GM12878 (cell line): ENCODE data around the gene HOXB6. TPM values are rescaled to one million over a fixed set of nuclear protein-coding genes. Genes with fewer than 3 reads are reported as not detected.

Experiments used
- ATAC-seq: fragments of 200-7000 bp; cut with Tn5 transposase; 3 replicates; pipeline ENCODE4 v1.9.1; 2020; ENCODE audit warnings: mild to moderate bottlenecking, moderate library complexity
- BruUV-seq: library from RNA; stranded (reverse); fragments of 400-500 nt; replicated peaks from 2 replicates; lab custom pipeline; 2021; lab: Mats Ljungman, UMichigan
- CTCF ChIA-PET: fragments of 300-600 bp; sonication (Branson Sonifier 250); formaldehyde crosslinking; extraction: SDS; loops from one replicate; lab custom pipeline; 2021; ENCODE audit warnings: inconsistent platforms; lab: Yijun Ruan, JAX
- POLR2A ChIA-PET: fragments of 350-600 bp; formaldehyde crosslinking; extraction: SDS; loops from one replicate; lab custom pipeline; 2021; ENCODE audit warnings: inconsistent platforms; lab: Charles Lee
- RAD21 ChIA-PET: fragments of 300-600 bp; sonication (Branson Sonifier 250); formaldehyde crosslinking; loops from one replicate; lab custom pipeline; 2023; ENCODE audit warnings: antibody characterized with exemption; ENCODE audit not compliant: unreplicated experiment; lab: Charles Lee
- SMC1A ChIA-PET: fragments of 300-600 bp; sonication (Branson Sonifier 250); formaldehyde crosslinking; loops from one replicate; lab custom pipeline; 2023; ENCODE audit not compliant: unreplicated experiment, uncharacterized antibody; lab: Charles Lee
- DNase-seq: peaks from one replicate; pipeline ENCODE4 v3.0.0-alpha.2; 2011; ENCODE audit warnings: low read depth, low spot score
- FAIRE-seq: peaks from 3 replicates; lab custom pipeline; 2011; peaks lifted over from hg19 to GRCh38; lab: Jason Lieb, UNC
- H2AFZ ChIP-seq: 2 replicates; pipeline ENCODE4 v1.6.0; 2011; ENCODE audit warnings: low read depth, low read length, control low read depth; ENCODE audit not compliant: control insufficient read depth
- H3K27ac ChIP-seq: 2 replicates; pipeline ENCODE4 v1.5.1; 2011; ENCODE audit warnings: control low read depth; ENCODE audit not compliant: control insufficient read depth, insufficient read depth
- H3K27me3 ChIP-seq, 2 experiments: replicated peaks in 1 of 2; 2 replicates each; pipeline versions ENCODE4 v1.6.0 to v1.6.1; 2011; ENCODE audit warnings: low read length in 1 of 2; ENCODE audit not compliant: control insufficient read depth in 2 of 2, insufficient read depth in 2 of 2
- H3K36me3 ChIP-seq, 2 experiments: 2 replicates each; pipeline ENCODE4 v1.5.1; 2011; ENCODE audit warnings: low read length in 1 of 2; ENCODE audit not compliant: control insufficient read depth in 2 of 2, insufficient read depth in 2 of 2
- H3K4me1 ChIP-seq: 2 replicates; pipeline ENCODE4 v1.6.1; 2011; ENCODE audit warnings: mild to moderate bottlenecking, low read length, moderate library complexity, mixed read lengths; ENCODE audit not compliant: control insufficient read depth, insufficient read depth
- H3K4me2 ChIP-seq: 2 replicates; pipeline ENCODE4 v1.6.0; 2011; ENCODE audit warnings: control low read depth; ENCODE audit not compliant: control insufficient read depth, insufficient read depth
- H3K4me3 ChIP-seq: fragments of 200-600 bp; sonication (generic); 2 replicates; pipeline ENCODE4 v1.5.1; 2016
- H3K79me2 ChIP-seq: 2 replicates; pipeline ENCODE4 v1.6.0; 2011; ENCODE audit warnings: low read length; ENCODE audit not compliant: control insufficient read depth, insufficient read depth
- H3K9ac ChIP-seq: 2 replicates; pipeline ENCODE4 v1.8.0; 2011; ENCODE audit warnings: low read length, control low read depth, mixed read lengths; ENCODE audit not compliant: control insufficient read depth, insufficient read depth
- H3K9me3 ChIP-seq: replicated peaks from 3 replicates; pipeline ENCODE4 v1.5.1; 2011; ENCODE audit warnings: mild to moderate bottlenecking, low read length; ENCODE audit not compliant: control insufficient read depth, insufficient read depth
- H4K20me1 ChIP-seq: 2 replicates; pipeline ENCODE4 v1.6.0; 2011; ENCODE audit not compliant: control insufficient read depth, insufficient read depth
- ATF7 ChIP-seq: fragments of 450-650 bp; IDR thresholded peaks from 2 replicates; pipeline ENCODE4 v1.6.1; 2016; ENCODE audit warnings: low read depth, mild to moderate bottlenecking
- CBX3 ChIP-seq: fragments of 200-600 bp; sonication (generic); IDR thresholded peaks from 2 replicates; pipeline ENCODE4 v1.6.1; 2016; ENCODE audit warnings: low read depth, borderline replicate concordance
- CTCF ChIP-seq, 3 experiments: IDR thresholded peaks in 2 of 3; conservative IDR thresholded peaks in 1 of 3; 2 replicates each; pipeline ENCODE4 v1.5.1; 2011; ENCODE audit warnings: low read depth in 3 of 3, low read length in 3 of 3, mild to moderate bottlenecking in 3 of 3, control low read depth in 2 of 3, moderate library complexity in 2 of 3, inconsistent platforms in 1 of 3, mixed read lengths in 1 of 3; ENCODE audit not compliant: control insufficient read depth in 2 of 3, insufficient read depth in 1 of 3; ENCODE audit errors: extremely low read depth in 1 of 3
- HSF1 ChIP-seq: fragments of 150-350 bp; IDR thresholded peaks from 2 replicates; pipeline ENCODE4 v1.6.1; 2014; ENCODE audit warnings: mild to moderate bottlenecking, low read depth, low read length
- LARP7 ChIP-seq: fragments of 450-650 bp; IDR thresholded peaks from 2 replicates; pipeline ENCODE4 v1.6.1; 2017; ENCODE audit warnings: mild to moderate bottlenecking
- MLLT1 ChIP-seq: fragments of 450-650 bp; IDR thresholded peaks from 2 replicates; pipeline ENCODE4 v1.6.1; 2016; ENCODE audit warnings: mild to moderate bottlenecking
- MYB ChIP-seq: fragments of 150-350 bp; IDR thresholded peaks from 2 replicates; pipeline ENCODE4 v1.6.1; 2014; ENCODE audit warnings: mild to moderate bottlenecking, low read depth, low read length, borderline replicate concordance
- MYC ChIP-seq: IDR thresholded peaks from 2 replicates; pipeline ENCODE4 v1.6.1; 2011; ENCODE audit warnings: mild to moderate bottlenecking, low read length, moderate library complexity, inconsistent platforms; ENCODE audit not compliant: insufficient read depth, insufficient replicate concordance, insufficient read length, severe bottlenecking
- PML ChIP-seq: IDR thresholded peaks from 2 replicates; pipeline ENCODE4 v1.6.1; 2012; ENCODE audit warnings: low read length, inconsistent platforms
- RCOR1 ChIP-seq: conservative IDR thresholded peaks from 2 replicates; pipeline ENCODE4 v1.6.1; 2012; ENCODE audit warnings: low read depth, low read length, improper control_type of control experiment
- SMARCA5 ChIP-seq: fragments of 450-650 bp; IDR thresholded peaks from 2 replicates; pipeline ENCODE4 v1.6.1; 2017; ENCODE audit warnings: mild to moderate bottlenecking
- SP1 ChIP-seq: IDR thresholded peaks from one replicate; pipeline ENCODE4 v1.6.1; 2011; ENCODE audit warnings: low read depth, low read length
- ZNF384 ChIP-seq: IDR thresholded peaks from 2 replicates; pipeline ENCODE4 v1.6.1; 2012; ENCODE audit warnings: low read depth, mild to moderate bottlenecking, low read length, improper control_type of control experiment, borderline replicate concordance
- WGBS: methylation state at CpG from one replicate; pipeline ENCODE4 v1.1.6; 2016; ENCODE audit warnings: low lambda C conversion rate; ENCODE audit not compliant: insufficient replicate concordance, insufficient coverage; ENCODE audit errors: missing lambda C conversion rate; 5-methylcytosine and 5-hydroxymethylcytosine counted together
- in situ Hi-C: fragments of 300-500 bp; cut with MboI; formaldehyde crosslinking; loops from 9 replicates; pipeline ENCODE4 v1.14.3; 2018; ENCODE audit warnings: mixed read lengths
- intact Hi-C: fragments of 100-400 bp; cut with micrococcal nuclease; formaldehyde crosslinking; loops from one replicate; pipeline ENCODE4 v1.14.2; 2022; ENCODE audit not compliant: unreplicated experiment
- polyA plus RNA-seq, 11 experiments: library from polyadenylated mRNA; depleted of rRNA in 4 of 11; unstranded in 6 of 11; stranded (reverse) in 5 of 11; fragments of >200 nt; fragmentation: Nextera tagmentation in 4 of 11; fragmentation: Illumina TruSeq in 1 of 11; extraction: Ambion mirVana in 4 of 11; extraction: Trizol in 1 of 11; gene quantifications; 1 replicate in 1 of 11; 2 replicates in 10 of 11; pipeline versions ENCODE4 v1.2.1 to v1.2.3, GENCODE V29; 2011 to 2016; ENCODE audit warnings: inconsistent platforms in 2 of 11, missing spikeins in 2 of 11, low read depth in 1 of 11
- total RNA-seq, 4 experiments: library from RNA; depleted of rRNA in 3 of 4; stranded (reverse); fragments of >200 nt in 3 of 4; fragmentation: Illumina TruSeq in 1 of 4; extraction: Trizol in 1 of 4; gene quantifications; 2 replicates each; pipeline versions ENCODE4 v1.2.1 to v1.2.3, GENCODE V29; 2013 to 2021

Gene HOXB6
- total and polyA plus RNA-seq, 10 of the 15 experiments (the other 5 are each of a cell fraction or from before 2014, with no cell fraction given), result 0.04 to 0.51 (median 0.09) TPM; not detected in 2

- no TSS peak for BruUV-seq
- Histone ChIP-seq H3K9me3 (no peaks in the 10 kb centered on the region), H3K27ac (no peak overlapping the region), H3K4me3 (peak overlapping the region; percentile 32; the same call in 1 of the 2 replicates), H3K79me2 (peaks cover 7% of the 10 kb centered on the region), H3K4me1 (peaks cover 23% of the 10 kb centered on the region), H3K4me2 (no peak overlapping the region), H3K9ac (no peak overlapping the region), H3K36me3 (no peaks in the 10 kb centered on the region), H4K20me1 (no peaks in the 10 kb centered on the region), H3K27me3 (no peaks in the 10 kb centered on the region), H2AFZ (no peak overlapping the region)
- POLR2A ChIA-PET, result interaction anchor here (0.6 to 0.7 kb wide), 3 partner anchors 98 to 485 kb away, joined by 3 to 5 read pairs (median 3); no protein-coding TSS in a partner anchor
- TF ChIP-seq RCOR1, result no peak
- no peak for TF ChIP-seq CBX3
- TF ChIP-seq SMARCA5, result no peak
- TF ChIP-seq SP1, result no peak
- TF ChIP-seq MYB, result no peak
- TF ChIP-seq LARP7, result no peak
- no peak for TF ChIP-seq PML
- TF ChIP-seq CTCF (IDR thresholded peaks at IDR 0.05 in 2 of 3, conservative IDR thresholded peaks at IDR 0.05 in 1 of 3; ENCODE audit: control insufficient read depth in 2 of 3, extremely low read depth in 1 of 3, insufficient read depth in 1 of 3, low read depth in 3 of 3, low read length in 3 of 3), result no peak
- TF ChIP-seq MLLT1, result peak; percentile 39; the same call in 1 of the 2 replicates
- TF ChIP-seq HSF1, result no peak
- no peak for TF ChIP-seq ATF7
- TF ChIP-seq ZNF384, result peak; percentile 52; the same call in 1 of the 2 replicates
- TF ChIP-seq MYC, result no peak
- ATAC-seq (no peak), DNase-seq (no peak), FAIRE-seq (no peak)
- RAD21 ChIA-PET, result interaction anchor here (0.6 to 1.2 kb wide), 2 partner anchors 83 to 243 kb away, joined by 3 read pairs; no protein-coding TSS in a partner anchor
- SMC1A ChIA-PET, result interaction anchor here (0.6 to 1.1 kb wide), 4 partner anchors 69 to 635 kb away, joined by 3 to 8 read pairs (median 4); no protein-coding TSS in a partner anchor
- CTCF ChIA-PET, result interaction anchor here (0.8 to 1.3 kb wide), 2 partner anchors 87 to 318 kb away, joined by 3 read pairs; no protein-coding TSS in a partner anchor
- in situ Hi-C loops, result no loop called here
- intact Hi-C loops, result no loop called here
- 64% methylated on average over 26 of the region's 26 CpGs for WGBS
Observed at GRCh38 chr17:48579760-48580554, 24.8 kb downstream of the HOXB6 start.
